Activated gamma-delta T cell treated with anti-CD3 and anti-CD28 coated beads, Interleukin-2, amount 50 U/mL, for 16 hours (primary cell): ENCODE data around the gene SLC35B2.

ENCODE experiments used
- DNase-seq: peaks from one replicate; pipeline ENCODE4 v3.0.0-alpha.2; 2020; ENCODE audit warnings: low read depth

The SLC35B2 gene

DNA sequence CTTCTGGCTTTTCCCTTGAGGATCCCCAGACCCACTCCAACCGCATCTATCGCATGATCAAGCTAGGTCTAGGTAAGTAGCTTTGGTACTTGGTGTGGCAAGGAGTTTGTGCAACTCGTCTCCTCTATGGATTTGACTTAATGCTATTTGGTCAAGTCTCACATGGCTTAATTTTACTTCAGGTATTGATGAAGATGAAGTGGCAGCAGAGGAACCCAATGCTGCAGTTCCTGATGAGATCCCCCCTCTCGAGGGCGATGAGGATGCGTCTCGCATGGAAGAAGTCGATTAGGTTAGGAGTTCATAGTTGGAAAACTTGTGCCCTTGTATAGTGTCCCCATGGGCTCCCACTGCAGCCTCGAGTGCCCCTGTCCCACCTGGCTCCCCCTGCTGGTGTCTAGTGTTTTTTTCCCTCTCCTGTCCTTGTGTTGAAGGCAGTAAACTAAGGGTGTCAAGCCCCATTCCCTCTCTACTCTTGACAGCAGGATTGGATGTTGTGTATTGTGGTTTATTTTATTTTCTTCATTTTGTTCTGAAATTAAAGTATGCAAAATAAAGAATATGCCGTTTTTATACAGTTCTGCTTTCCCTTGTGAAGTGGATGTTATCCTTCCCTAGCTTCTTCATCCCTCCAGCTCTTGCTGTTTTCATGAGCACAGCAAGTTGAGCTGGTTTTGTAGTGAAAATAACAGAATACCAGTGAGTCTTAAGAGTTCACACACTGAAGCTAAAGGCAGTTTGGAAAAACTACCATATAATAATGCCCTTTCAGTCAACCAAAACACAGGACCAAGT lies 3.8 kb downstream of the SLC35B2 start:
- DNase-seq: no peak

DNA sequence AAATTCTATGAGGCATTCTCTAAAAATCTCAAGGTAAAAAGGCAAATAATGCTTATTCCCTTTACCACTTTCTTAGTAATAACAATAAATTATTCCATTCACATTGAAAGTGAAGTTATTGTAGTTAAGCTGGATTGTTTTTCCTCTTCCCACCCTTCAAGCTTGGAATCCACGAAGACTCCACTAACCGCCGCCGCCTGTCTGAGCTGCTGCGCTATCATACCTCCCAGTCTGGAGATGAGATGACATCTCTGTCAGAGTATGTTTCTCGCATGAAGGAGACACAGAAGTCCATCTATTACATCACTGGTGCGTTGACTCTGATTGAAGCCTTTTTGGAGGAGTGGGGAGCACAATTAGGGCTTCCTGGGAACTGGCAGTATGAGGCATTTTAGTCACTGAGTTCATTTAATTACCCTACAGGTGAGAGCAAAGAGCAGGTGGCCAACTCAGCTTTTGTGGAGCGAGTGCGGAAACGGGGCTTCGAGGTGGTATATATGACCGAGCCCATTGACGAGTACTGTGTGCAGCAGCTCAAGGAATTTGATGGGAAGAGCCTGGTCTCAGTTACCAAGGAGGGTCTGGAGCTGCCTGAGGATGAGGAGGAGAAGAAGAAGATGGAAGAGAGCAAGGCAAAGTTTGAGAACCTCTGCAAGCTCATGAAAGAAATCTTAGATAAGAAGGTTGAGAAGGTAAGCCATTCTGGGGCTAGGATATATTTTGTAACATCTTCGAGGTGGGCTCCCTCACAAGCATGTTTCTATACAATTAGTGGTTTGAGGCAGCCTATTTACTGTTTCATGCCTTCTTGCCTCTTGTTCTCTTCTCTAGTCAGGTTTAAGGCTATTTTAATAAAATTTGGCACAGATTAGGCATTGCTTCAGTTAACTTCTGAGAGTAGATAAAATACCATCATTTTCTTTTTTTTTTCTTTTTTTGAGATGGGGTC lies 5.5 kb downstream of the SLC35B2 start:
- DNase-seq: no peak

DNA sequence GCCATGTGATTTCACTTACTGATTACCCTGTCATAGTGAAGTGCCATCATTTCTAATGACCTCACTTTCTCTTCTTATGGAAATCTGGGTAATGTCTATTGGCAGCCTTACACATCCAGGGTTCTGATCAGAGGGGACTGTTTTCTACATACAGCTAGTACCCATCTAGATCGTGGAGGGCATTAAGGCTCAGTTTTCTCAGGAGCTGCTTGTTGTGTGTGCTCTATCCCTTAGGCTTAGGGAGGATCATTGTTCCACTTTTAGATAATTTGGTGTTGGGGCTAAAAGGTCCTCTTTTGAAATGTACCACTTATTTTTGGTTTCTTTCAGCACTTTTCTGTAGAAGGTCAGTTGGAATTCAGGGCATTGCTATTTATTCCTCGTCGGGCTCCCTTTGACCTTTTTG lies 6.6 kb downstream of the SLC35B2 start:
- DNase-seq: no peak

DNA sequence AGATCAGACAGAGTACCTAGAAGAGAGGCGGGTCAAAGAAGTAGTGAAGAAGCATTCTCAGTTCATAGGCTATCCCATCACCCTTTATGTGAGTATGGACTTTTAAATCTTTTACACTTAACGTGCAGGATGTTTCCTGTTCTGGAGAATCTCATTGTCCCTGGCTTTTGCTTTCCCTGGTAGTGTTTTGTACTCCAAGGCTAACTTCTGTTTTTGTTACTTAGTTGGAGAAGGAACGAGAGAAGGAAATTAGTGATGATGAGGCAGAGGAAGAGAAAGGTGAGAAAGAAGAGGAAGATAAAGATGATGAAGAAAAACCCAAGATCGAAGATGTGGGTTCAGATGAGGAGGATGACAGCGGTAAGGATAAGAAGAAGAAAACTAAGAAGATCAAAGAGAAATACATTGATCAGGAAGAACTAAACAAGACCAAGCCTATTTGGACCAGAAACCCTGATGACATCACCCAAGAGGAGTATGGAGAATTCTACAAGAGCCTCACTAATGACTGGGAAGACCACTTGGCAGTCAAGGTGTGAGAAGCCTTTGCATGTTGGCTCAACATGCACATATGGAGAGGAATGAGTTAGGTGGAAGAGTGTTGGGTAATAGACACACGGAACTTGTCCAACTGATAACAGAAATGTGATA lies 7.1 kb downstream of the SLC35B2 start:
- DNase-seq: no peak

DNA sequence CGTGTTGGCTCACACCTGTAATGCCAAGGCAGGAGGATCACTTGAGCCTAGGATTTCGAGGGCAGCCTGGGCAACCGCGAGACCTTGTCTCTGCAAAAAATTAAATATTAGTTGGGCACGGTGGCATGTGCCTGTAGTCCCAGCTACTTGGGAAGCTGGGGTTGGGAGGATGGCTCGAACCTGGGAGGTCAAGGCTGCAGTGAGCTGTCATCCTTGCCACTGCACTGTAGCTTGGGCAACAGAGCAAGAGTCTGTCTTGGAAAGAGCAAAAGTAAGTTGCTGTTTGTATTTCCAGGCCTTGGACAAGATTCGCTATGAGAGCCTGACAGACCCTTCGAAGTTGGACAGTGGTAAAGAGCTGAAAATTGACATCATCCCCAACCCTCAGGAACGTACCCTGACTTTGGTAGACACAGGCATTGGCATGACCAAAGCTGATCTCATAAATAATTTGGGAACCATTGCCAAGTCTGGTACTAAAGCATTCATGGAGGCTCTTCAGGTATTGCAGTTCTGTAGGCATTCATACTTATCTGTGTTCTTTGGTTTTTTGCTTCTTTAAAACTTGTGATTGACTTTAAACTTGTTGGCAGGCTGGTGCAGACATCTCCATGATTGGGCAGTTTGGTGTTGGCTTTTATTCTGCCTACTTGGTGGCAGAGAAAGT lies 8.1 kb downstream of the SLC35B2 start:
- DNase-seq: no peak

DNA sequence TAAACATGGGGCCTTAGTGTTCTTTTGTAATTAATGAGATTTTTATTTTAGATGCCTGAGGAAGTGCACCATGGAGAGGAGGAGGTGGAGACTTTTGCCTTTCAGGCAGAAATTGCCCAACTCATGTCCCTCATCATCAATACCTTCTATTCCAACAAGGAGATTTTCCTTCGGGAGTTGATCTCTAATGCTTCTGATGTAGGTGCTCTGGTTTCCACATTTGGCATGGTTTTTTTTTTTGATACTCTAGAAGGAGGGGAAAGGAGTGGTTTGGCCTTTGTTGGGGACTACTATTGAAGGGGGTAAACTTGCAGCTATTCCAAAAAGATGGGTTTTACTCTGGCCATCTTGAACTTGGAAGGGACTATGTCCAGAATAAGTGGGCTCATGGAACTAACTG lies 8.7 kb downstream of the SLC35B2 start:
- DNase-seq: no peak

DNA sequence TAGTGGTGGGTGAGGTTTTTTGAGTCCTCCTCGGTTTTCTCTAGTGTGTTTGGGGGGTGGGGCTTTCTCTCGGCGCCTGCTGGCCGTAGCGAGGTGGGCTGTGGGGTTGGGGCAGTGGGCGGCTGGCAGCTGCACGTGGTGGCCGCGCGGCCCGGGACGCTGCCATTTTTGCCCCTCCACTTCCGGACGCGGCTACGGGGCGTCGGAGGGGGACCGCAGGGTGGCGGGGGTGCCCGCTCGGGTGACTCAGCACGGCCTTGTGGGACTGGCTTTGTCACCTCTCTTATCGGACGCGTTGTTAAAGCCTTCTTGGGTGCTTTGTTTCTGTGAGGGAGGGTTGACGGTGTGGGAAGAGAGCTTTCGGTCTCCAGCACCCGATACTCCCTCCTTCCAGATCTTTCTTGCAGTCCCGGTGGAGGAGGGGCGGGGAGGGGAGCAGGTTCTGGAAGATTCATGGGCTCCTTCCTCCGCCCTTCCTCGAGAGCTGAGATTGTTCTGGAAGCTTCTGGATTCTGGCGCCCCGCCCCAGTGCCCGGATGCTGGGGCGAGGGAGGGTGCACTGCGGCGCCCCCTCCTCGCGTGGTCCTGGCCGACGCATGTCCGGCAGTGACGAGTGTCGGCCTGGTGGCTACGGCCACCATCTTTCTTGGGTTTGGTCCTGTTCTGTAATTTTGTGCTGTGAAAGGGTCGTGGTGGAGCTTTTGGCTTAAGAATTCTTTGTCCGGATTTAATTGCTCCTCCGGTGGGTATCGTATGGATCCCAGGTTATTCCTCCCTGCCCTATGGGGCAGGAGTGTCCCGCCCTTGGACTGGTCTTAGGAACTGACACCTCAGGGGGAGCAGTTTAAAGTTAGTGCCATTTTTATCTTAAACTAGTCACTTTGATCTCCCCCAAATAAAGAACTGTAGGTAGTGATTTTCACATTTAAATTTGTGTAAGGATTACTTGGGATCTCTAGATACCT lies 9.7 kb downstream of the SLC35B2 start:
- peak; percentile 91 for DNase-seq

DNA sequence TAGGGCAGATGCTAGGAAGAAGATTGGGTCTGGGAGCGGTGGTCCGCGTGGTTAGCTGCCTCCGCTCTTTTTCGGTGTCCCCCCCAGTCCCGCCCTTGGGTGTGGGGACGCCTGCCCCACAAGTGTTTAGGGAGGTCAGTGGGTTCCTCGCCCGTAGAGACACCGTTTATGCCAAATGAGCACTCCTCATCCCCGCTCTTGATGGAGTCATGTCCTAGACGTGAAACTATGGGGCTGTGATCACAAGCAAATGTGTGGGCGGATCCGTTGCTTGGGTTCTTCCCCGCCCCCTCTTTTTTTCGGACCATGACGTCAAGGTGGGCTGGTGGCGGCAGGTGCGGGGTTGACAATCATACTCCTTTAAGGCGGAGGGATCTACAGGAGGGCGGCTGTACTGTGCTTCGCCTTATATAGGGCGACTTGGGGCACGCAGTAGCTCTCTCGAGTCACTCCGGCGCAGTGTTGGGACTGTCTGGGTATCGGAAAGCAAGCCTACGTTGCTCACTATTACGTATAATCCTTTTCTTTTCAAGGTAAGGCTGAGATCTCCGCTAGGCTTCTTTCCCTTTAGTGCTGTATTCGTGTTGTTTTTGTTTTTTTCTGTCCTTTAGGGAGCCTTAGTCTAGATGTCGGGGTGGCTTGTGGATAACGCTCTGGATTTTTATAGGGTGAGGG lies 10.5 kb downstream of the SLC35B2 start, which contains the start of gene HSP90AB1:
HSP90AB1 (plus strand) TSS at position 439 of the 675 bp plus-strand sequence. CDS start 1,529 bp downstream, outside the sequence.
- peak; percentile 95 for DNase-seq

DNA sequence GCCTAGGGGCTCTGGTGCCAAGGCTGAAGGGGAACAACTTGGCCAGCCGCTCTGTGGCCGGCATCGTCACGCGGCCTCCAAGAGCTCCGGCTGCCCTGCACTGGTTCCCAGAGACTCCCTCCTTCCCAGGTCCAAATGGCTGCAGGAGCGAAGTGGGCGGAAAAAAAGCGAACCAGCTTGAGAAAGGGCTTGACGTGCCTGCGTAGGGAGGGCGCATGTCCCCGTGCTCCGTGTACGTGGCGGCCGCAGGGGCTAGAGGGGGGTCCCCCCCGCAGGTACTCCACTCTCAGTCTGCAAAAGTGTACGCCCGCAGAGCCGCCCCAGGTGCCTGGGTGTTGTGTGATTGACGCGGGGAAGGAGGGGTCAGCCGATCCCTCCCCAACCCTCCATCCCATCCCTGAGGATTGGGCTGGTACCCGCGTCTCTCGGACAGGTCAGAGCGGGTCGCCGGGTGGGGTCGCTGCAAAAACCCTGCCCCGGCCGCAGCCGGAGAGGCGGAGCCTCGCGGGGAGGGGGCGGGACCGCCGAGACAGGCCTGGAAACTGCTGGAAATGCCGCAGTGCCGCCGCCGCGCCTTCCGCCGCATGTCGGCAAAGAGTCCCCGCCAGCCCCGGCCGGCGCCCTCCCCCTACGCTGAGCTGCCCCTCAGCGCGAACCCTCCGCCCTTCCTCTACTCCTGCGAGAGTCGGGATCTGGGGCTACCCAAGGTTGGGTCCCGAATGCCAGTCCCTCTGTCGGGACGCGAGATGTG lies 11.2 kb downstream of the SLC35B2 start:
- DNase-seq: peak; percentile 70

DNA sequence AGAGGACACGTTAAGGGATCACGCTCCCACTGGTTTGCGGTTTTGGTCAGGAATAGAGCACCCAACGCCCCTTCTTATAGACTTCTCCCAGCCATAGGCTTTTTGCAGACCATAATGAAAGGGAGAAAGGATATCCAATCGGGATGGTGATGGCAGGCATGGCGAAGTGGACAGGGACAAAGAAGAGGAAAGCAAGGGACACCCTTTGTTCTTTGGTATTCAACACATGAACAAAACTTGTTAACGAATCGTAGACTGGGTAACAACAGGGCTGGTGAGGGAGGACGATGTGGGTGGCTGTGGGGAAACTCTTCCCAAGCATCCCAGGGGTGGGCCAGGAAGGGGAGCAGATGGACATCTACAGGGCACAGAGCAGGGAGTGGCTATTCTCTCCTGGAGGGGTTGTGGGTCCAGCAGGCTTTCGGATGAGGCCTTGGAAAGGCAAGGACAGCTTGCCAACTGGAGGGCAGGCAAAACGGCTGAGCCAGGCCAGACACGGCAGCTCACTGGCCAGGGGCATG lies 11.9 kb downstream of the SLC35B2 start:
- no peak for DNase-seq

DNA sequence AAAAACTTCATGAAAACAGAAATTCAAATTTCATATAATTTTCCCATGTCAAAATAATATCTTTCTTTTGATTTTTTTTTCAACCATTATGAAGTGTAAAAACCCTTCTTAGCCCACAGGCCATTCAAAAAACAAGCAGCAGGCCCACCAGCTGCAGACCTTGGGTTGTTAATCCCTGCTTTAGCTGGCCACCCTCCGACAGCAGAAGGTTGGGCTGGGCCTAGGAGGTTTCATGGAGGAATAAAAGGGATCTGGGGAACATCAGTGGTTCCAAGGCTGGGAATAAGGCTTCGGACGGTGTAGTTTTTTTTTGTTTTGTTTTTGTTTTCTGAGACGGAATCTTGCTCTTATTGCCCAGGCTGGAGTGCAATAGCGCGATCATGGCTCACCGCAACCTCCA lies 14.0 kb downstream of the SLC35B2 start:
- no peak for DNase-seq

DNA sequence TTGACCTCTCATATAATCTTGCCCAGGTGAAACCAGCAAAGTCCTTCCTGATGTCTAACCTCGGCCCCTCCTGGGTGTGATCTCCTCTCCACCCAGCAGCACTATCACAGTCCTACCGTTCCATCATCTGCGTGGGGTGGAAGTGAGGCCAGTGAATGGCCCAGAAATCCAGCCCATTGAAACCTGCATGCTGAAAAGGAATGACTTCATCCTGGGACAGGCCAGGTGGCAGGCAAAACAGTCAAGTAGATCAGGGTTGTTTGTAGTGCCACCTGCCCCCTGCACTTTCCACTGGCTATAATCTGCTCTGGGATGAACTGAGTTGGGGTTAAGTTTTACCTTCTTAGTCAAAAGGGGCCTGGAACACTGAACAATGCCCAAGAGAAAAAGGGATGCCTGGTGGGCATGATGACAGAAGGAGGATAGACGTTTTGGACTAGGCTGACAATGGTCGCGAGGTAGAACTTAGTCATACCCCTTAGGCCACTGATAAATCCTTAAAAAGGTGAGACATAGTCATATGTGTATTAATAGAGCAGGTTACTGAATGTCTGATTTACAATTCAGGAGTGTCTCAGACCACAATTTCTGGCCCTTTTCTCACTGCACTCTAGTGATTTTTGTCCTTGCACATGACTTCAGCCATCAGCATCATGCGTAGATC lies 18.5 kb downstream of the SLC35B2 start:
- DNase-seq: no peak

DNA sequence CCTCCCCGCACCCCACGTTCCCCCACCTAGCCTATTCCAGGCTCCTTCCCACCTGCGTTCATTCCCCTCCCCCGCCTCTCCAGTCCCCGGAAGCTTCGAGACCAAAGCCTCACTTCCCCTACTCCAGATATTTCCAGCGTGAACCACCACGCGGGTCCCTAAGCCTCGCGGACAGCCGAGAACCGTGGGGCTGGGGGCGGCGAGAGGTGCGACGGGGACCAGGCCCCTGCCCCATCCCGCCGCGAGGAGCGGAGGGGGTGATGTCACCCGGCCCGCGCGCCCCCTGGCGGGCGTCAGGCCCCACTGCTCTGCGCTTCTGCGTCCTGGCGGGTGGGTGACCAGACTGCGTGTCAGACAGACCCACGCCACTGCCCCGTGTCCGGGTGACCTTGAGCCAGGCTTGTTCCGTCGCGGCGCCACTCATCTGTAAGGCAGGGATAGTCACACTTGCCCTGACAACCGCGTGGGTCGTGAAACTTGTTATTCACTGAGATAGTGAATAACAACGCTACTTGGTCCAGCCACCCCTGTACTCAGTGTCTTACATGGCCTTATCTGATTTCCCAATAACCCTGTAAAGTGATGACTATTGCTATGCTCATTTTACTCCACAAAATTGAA lies 19.4 kb downstream of the SLC35B2 start:
- DNase-seq: peak; percentile 66

DNA sequence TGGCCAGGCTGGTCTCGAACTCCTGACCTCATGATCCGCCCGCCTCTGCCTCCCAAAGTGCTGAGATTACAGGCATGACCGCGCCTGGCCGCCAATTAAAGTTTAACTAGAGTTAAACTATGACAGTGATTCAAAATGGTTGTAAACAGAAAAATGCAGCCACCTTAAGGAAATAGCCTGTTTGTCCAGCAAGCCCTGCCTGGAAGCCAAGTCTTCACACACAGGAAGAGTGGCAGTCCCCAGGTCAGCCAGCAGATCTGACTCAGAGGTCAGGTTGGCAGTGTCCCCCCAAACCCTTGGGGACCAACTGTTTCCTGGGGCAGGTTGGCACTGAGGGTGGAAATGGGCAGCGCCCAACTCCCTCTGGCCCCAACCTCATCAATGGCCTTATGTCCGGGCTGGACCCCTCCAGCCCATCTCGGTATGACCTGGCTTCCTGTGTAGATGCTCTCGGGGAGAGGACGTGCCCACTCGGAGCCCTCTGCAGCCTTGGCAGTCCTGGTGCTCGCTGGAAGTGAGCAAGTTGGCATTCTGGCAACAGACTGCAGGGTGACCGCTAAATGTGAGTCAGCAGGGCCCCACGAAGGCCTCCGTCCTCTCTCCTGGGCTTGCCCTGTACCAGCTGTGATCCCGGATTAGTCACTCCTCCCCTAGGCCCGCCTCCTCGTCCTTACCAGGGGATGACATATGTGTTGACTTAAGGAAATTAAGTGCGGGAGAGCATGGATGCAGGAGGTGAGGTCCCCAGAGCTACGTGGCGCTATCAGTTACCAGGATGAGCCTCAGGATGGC lies 20.1 kb downstream of the SLC35B2 start:
- DNase-seq: peak; percentile 39

DNA sequence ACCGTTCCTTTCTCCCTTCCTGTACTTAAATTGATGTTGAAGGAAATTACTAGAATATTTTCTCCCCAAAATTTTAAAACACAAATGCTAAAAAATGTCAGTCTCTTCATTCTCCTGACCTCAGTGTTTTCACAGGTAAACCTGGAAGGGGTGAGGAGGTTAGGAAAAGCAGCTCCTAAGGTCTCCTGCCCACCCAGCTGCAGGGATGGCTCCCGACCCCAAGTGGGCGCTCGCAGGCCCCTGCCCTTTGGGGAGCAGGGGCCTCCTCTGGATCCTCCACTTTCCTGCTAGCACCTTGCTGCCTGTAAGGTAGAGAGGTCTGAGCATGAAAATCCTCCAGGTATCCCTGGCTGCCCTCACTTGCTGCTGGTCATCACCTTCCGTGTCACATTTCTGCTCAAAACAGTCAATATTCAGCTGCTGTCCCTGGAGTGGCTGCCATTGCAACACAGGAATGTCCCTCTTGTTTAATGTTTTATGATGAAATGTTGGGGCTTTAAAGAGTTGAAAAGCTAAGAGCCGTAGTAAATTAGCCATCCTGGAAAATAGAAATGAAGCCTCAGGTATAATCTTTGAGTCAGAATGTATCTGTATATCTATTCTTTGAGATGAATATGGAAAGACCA lies 21.3 kb downstream of the SLC35B2 start:
- DNase-seq: no peak

DNA sequence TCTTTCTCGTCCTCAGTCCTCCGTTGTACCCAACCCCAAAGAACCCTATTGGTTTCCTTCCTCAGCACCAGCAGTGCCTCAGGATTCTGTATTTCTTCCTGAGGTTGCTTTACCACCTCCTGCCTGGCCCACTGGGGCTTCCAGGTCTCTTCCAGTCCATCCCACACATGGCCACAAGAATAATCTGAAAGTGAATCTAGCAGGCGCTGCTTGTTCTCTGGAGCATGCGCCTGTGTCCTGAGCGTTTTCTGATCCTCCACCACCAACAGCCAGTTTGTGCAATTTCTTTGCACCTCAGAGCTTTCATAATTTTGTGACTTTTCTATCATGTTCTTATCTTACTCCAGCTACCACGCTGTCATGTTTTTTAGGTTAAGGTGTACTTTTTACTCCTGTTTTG lies 22.1 kb downstream of the SLC35B2 start:
- no peak for DNase-seq
